WI38 (cell line): ENCODE measurements around the gene AGT.

ENCODE experiments used
- H3K4me3 ChIP-seq: 2 replicates; pipeline ENCODE4 v1.5.1; 2011; ENCODE audit warnings: low read depth, mild to moderate bottlenecking, control low read depth, low read length
- CTCF ChIP-seq: IDR thresholded peaks from 2 replicates; pipeline ENCODE4 v1.5.1; 2012; ENCODE audit warnings: low read depth, mild to moderate bottlenecking, control low read depth, low read length

Gene AGT

GRCh38 chr1:230705289-230706019 lies 8.5 kb downstream of the AGT start:
- TF ChIP-seq CTCF: no peak
- no peak overlapping the region for H3K4me3 ChIP-seq

- H3K4me3 ChIP-seq: no peak overlapping the region
- TF ChIP-seq CTCF: no peak
These were observed 9.1 kb downstream of the AGT start for GRCh38 chr1:230704830-230705229.

GRCh38 chr1:230703679-230704385 lies 10.1 kb downstream of the AGT start:
- no peak overlapping the region for H3K4me3 ChIP-seq
- no peak for TF ChIP-seq CTCF

GRCh38 chr1:230702934-230703678 lies 10.8 kb downstream of the AGT start:
- TF ChIP-seq CTCF: no peak
- no peak overlapping the region for H3K4me3 ChIP-seq

- H3K4me3 ChIP-seq: no peak overlapping the region
- TF ChIP-seq CTCF: no peak
These were observed 11.8 kb downstream of the AGT start for GRCh38 chr1:230701895-230702768.

GRCh38 chr1:230701434-230701833 lies 12.5 kb downstream of the AGT start:
- no peak for TF ChIP-seq CTCF
- H3K4me3 ChIP-seq: no peak overlapping the region
